GM10847 (cell line): Measurements from ENCODE around the gene CDC14A.

Source experiments
- POLR2A ChIP-seq: IDR thresholded peaks from 2 replicates; pipeline ENCODE4 v1.6.1; 2011; ENCODE audit not compliant: insufficient read length; ENCODE audit errors: extremely low read depth

The CDC14A gene

DNA sequence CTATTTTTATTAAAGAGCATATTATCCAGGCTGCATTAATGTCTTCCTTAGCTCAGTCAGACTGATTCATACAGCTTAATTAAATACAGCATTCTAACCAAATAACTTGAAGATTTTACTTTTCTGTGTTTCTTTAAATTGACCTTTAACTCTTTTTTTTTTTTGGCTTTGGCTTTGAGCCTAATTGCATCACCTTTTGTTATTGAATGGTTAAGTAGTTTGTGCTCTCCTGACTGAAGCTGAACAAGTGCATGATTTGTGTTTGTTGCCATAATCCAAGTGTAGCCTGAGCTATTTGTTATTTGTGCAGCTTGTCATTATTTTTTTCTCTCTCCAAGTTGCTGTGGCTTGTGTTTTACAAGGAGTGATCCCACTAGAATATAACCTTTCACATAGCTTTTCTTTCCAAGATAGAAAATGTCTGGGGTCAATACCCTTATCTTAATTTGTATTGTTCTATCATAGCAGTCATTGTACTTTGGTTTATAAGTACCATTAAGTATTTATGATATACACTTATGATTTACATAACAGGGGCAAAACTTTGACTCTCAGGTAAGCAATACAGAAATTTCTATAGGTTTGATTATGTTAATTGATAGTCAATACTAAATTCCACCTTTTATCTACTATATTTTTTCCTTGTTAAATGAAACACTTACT, 31.6 kb downstream of the CDC14A start:
- no peak for TF ChIP-seq POLR2A

DNA sequence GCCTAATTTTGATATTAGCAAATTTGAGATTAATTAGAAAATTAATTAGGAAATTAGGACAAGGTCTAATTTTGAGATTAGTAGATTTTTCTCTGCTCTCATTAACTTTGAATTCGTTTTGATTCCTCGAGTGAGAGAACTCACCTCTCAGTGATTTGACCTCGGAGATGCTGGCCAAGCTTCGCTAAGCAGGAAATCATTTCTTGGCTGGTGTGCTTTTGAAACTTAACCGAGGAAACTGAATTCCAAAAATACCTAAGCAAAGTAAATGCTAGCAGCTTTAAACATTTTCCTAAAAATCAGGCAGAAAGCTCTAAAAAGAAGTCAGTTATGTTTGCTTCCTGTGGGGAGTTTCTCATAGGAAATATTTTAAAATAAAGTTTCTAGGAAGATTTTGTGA, 34.9 kb downstream of the CDC14A start:
- TF ChIP-seq POLR2A = no peak

DNA sequence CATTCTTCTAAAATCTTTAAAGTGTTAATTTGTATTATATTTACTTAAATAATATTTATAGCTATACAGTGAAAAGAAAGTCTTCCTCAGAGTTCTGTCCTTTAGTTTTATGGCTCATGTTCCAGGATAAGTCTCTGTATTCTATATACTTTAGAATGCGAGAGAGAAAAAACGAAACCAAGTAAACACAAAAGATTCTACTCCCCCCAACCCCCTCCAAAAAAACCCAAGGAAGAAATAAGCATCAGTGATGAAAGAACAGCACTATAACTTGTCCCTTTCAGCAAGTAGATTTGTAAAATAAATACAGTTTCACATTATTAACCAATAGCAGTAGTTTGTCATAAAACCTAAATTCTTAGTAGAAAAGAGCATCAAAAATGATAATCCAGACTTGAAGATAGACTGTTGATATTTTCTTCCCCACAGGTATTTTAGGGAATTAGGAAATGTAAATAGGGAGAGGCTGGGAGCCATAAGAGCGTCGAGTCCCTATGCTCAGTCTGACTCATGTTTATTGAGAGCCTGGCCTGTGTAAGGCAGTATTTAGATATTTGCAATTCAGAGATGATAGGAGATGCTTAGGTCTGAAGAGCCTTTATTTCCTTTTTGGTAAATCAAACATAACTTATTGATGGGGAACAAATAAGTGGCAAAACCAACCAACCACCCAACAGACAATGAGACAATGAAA, 35.5 kb downstream of the CDC14A start:
- TF ChIP-seq POLR2A = no peak

DNA sequence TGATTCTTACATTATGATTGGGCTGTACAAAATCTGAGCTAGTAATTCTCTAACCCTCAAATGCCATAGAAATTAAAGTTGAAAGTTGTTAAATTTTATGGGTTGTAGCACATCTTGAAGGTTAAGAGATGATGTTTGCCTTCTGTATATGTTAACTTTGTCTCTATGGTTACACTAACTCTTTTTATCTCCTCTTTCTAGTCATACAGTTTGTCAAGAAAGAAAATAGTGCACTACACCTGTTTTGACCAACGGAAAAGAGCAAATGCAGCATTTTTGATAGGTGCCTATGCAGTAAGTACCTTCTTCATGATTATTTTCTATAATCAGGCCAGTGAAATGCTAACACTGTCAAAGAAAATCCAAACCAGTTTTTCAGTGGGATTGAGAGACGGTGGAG, 38.2 kb downstream of the CDC14A start:
- TF ChIP-seq POLR2A = no peak

DNA sequence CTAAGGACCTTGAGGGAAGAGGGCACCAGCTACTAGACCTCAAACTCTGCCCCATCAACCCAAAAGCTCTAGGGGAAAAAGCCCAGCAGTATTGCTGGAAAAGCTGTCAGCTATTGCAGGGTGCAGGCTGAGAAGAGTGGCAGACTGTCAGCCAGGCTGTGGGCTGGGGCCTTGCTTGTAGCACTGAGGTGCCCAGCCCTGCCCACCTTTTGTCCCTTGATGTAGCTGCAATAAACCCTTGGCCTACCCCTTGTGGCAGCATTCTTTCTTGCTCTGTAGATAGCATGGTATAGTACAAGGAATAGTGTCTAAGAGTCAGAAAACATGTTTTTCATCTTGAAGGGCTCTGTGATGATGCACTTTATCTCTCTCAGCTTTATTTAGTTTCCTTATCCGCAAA, 39.4 kb downstream of the CDC14A start:
- no peak for TF ChIP-seq POLR2A

DNA sequence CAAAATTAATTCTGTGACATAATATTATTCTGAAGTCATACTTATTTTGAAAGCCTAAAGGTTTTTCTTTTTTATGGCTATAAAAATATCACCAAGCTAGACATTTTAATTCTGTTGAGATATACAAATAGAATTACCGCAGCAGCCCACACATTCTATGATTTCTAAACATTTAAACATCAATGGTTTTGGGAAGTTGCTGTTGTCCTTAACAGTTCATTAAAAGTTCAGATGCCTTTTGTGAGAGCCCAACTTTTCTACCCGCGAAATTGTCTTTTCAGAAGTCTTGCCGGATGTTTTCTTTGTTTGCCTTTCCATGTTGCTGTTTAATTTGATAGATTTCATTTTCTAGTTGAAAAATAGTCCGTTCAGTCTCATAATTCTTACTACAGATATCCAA, 40.5 kb downstream of the CDC14A start:
- TF ChIP-seq POLR2A = no peak

DNA sequence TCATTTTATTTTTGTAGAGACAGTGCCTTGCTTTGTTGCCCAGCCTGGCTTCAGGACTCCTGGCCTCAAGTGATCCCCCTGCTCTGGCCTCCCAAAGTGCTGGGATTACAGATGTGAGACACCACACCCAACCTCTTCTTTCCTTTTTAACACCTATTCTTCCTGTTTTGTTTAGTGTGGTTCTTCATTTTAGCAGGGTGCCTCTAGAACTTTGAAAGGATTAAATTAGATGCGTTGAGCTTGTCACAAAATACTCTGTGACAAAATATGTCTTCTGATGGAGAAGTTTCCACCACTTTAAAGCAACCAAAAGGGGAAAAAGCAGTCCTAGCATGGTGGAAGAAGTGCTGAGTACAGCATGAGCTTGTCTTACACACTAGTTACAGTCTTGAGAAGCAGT, 42.0 kb downstream of the CDC14A start:
- no peak for TF ChIP-seq POLR2A

DNA sequence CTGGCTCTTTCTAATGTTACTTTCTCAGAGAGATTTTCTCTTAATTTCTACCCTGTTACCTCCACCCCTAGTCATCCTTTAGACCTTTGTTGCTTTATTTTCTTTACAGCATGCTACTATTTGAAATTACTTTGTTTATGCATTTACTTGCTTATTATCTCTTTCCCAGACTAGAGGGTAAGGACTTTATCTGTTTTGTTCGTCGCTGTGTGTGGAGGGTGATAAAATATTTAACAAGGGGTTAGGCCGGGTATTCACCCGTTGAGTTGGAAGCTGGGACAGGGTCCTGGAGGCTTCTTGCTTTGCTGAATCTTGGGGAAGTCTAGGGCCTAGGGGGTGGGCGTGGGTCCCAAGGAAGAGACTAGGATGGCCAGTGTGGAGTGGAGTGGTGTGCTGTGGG, 43.6 kb downstream of the CDC14A start:
- no peak for TF ChIP-seq POLR2A

DNA sequence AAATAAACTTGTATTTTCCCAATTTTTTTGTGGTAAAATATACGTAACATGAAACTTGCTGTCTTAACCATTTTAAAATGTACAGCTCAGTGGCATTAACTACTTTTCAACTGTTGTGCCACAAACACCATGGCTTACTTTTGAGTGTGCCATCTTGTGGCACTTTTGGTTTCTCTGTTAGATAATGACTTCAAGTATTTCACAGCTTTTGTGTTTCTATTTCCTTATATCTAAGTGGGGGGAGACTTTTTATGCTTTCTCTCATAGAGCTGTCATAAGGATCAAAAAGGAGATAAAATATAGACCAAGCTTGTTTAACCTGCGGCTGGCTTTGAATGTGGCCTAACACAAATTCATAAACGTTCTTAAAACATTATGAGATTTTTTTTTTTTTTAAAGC, 44.3 kb downstream of the CDC14A start:
- TF ChIP-seq POLR2A = no peak

DNA sequence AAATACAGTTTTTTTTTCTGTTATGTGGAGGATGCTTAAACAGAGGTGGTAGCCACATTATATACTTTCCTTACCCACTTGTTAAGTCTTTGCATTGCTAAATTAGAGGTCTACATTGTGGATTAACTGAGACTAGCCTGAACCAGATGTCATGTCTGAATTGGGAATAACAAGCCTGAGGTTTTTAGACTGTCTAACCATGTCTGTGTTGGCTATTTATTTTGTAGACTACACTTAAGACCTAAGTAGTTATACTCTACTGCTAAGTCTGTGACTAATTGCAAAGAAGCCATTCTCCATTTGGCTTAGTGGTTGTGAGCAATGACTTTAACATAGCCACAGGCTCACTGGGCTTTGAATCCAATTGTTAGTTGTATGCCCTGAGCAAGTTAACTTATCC, 45.4 kb downstream of the CDC14A start:
- TF ChIP-seq POLR2A = no peak

DNA sequence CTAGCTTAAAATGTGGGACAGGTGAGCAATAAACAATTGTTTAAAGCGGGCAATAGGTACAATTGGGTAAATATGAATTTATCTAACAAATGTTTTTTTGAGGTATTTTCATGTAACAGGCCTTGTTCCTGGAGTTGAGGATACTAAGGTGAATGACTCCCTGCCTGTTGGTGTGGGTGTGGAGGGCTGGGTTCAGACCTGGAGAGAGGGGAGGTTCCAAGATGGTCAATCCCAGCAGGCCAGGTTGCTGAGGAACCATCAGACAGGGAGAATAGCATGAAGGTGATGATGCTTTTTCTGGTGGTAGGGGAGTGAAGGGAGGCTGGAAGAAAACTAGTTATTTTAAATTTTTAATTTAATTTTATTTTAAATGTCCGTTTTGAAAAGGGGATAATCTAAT, 46.3 kb downstream of the CDC14A start:
- TF ChIP-seq POLR2A = no peak

DNA sequence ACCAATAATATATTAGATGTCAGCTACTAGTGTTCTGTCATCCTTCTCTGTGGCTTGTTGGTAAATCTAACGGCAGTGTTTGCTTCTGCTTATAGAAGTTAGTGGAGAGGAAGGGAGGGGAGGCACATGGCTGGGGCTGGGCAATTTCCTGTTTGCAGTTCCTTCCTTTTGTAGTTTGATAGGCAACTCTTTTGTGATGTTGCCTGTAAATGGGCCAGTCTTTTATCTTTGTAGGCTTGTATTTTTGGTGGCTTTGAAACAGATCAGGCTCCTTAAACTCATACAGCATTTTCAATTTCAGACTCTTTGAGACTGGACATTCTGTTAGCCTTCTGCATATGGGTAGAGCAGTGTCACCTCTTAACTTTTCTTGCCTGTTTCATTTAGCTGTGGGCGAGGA, 48.1 kb downstream of the CDC14A start:
- no peak for TF ChIP-seq POLR2A

DNA sequence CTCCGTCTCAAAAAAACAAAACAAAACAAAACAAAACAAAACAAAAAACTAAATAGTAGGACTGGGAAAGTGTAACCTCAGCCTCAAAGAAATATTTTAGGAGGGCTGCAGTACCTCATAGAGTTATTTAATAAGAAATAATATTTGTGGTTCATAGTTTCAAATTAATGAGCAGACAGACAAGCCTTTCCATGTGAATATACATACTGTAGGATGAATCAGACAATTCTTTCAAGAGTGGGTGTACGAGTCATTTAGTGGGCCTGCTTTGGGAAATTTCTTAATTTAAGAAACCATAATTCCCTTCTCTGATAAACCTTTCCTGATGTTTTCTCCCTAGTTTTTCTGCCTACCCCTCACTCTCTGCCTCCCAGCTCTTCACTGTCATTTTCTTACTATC, 52.5 kb downstream of the CDC14A start:
- no peak for TF ChIP-seq POLR2A

DNA sequence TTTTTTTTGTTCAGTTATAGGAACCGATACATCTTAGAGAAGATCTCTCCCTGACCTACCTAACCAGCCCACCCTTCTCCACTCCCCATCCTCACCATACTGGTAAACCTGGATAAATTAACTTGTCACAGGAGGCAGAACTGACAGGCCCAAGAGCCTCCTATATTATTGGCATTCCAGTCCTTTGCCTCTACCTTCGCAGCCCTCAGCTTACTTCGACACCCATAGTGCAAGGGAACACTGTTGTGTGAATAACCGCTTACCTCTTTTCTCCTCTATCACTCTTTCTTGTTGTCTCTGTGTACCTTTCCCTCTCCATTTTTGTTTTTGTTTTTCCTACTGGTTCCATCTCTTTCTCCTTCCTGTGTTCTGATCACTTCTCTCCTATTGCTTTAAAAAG, 58.7 kb downstream of the CDC14A start:
- no peak for TF ChIP-seq POLR2A

DNA sequence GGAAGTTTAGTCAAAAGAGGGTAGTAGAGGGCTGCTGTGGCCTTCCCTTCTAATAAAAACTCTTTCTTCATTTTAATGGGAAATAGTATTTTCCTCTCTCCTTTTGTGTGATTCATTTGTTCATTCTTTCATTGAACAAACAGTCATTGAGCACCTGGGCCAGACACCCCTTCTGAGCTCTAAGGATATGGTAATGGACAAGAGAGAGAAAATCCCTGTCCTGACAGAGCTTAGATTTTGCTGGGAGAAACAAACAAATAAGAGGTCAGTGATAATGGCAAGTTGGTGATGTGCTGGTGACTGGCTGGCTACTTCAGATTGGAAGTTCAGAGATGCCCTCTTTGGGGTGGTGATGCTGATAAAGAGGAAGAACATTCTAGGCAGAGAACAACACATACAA, 59.3 kb downstream of the CDC14A start:
- no peak for TF ChIP-seq POLR2A

DNA sequence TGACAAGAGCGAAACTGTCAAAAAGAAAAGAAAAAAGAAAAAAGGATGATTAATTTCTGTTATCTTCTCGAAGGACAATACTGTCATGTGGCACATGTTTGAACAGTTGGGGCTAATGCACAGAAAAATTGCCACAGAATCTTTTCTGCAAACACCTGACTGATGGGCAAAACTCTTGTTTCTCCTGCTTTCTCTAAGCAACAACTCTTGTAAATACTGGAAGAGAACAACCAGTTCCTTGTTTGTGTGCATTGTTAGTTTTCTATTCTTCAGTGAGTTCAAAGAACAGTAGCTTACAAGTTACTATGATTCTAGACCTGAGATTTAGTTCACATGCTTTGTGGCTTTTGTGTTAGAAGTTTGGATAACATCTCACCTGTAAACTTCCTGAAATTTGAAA, 60.7 kb downstream of the CDC14A start:
- TF ChIP-seq POLR2A = no peak
